Measurements from ENCODE around the gene SLC9A9.

Gene SLC9A9

GRCh38 chr3:143597774-143598652 is 250.3 kb downstream of the SLC9A9 start:
- DNase-seq (ENCODE audit: low spot score): no peak

DNA sequence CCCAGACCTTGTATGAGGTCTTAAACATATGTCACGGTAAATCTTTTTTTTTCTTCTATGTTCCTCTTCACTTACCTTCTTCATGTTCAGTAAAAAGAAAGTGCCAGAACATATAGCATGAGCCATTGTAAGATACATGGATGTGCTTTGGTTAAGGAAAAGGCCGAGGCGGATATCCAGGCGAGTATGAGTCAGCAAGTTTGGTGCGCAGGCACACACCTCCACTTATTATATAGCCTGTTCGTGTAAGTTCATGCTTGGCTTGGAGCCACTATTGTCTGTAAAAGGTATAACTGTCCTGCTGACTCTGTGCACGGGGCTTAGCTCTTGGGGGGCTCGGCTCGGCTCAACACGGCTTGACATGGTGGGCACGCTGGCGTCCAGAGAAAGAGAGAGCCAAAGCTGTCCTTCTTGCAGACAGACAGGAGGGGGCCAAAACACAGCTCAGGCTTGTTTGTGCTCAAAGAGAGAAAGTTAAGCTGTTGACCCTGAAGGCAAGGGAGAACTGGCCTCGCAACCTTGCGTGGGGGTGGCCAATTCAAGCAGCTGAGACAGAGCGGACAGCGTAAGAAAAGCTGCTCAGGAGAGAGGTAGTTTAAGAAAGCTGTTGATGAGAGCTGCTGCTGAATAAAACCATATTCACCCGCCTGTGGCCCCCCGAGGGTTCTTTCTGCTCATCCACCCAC is 251.2 kb downstream of the SLC9A9 start:
- DNase-seq (ENCODE audit: low spot score): no peak

GRCh38 chr3:143595456-143596077 is 252.7 kb downstream of the SLC9A9 start:
- DNase-seq (ENCODE audit: low spot score): no peak

DNA sequence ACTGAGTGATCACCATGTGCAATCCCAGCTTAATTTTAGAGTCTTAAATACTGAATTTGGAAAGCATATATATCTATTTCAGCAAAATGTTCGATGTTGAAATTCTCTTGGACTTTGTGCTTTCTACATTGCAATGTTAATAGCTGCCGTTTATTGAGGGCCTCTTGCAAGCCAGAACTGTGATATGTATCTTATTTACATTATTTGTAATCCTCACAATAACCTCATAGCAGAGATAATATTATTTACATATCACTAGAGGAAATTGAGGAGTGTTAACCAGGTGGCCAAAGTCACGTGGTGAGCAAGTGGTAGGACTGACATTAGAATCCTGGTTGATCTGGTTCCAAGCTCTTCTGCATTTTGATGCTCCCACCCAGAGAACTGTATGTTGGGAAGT is 254.1 kb downstream of the SLC9A9 start:
- DNase-seq (ENCODE audit: low spot score): no peak

DNA sequence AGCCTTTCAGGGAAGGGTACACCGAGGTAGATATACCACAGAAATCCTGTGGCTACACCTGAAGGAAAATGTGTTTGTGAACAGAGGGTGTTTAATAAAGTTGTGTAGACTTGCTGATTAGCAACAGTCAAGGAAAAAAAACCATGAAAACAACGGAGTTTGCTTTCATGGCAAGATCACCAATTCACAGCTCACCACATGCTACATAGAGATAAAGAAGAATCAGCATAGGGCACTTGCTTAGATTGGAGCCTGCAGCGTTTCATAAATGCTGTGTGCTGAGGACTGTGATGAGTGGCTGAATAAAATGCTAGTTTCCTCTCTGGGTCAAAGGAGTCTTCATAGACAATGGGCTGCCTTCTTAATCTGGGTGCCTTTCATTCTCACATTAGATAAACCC is 257.6 kb downstream of the SLC9A9 start:
- DNase-seq (ENCODE audit: low spot score): no peak

GRCh38 chr3:143586576-143586975 is 261.7 kb downstream of the SLC9A9 start:
- DNase-seq (ENCODE audit: low spot score): no peak

GRCh38 chr3:143585720-143586456 is 262.4 kb downstream of the SLC9A9 start:
- DNase-seq (ENCODE audit: low spot score): no peak

DNA sequence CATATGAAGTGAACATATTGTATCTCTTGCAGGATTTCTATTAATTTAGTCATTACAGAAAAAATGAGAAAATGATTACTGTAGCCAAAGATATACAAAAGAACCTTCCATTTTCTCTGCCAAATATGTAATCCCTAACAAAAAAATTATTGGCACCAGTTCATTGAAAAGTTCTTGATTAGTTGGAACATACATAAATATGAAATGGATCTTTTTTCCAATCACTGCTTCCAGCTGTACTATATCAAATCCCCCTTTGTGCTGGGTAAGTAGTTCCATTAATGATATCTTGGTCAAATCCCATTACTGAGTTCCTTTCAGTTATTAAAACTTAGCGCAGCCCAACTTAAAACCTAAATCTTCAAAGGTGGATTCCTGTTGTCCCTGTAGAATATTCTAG is 263.8 kb downstream of the SLC9A9 start:
- DNase-seq (ENCODE audit: low spot score): no peak

GRCh38 chr3:143581972-143582722 is 266.1 kb downstream of the SLC9A9 start:
- DNase-seq (ENCODE audit: low spot score): no peak

- no peak for DNase-seq (ENCODE audit: low spot score)
These were observed 269.3 kb downstream of the SLC9A9 start for GRCh38 chr3:143578810-143579435.

DNA sequence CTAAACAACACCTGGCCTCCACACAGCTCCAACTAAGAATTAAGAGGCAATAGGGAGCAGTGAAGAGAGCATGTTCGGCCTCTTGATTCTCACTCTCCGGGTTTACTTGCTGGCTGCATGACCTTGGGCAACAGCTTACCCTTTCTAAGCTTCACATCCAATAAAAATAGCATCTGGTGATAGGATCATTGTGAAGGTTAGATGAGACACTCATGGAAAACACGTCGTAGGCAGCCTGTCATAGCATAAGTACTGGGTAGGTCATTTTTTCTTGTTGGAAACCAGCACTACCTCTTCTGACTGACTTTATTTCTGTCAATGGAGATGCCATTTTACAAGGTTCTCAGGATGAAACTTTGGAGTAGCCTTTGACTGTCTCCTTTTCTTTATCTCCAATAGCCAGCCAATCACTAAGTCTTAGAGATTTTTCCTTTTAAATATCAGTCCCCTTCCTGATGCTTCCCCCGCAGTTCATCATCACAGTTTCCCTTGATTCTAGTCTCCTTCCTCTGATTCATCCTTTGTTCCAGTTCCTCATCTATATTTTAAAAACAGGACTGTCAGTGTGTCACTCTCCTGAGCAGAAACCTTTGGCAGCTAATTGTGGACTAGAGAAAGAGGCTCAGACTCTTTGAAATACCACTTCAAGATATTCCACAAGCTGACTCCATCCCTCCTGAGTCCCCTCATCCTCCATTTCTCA is 271.5 kb downstream of the SLC9A9 start:
- no peak for DNase-seq (ENCODE audit: low spot score)

DNA sequence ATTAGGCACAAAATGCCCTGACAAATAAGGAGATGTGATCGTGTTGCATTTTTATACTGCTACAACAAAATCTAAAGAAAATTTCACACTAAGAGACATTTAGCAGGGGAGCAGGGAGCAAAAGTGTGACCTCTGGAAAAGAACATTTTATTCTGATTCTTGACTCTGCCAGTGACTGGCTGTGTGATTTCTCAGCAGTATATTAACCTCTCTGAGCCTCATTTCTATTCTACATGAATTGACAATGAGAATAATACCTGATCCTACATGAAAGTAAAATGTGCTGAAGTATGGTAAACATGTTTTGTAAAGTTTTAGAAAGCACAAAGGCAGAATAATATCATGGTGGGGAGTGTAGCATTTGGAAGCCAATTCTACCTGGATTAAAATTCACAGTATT is 273.3 kb downstream of the SLC9A9 start:
- no peak for DNase-seq (ENCODE audit: low spot score)

GRCh38 chr3:143573610-143574303 is 274.5 kb downstream of the SLC9A9 start:
- DNase-seq (ENCODE audit: low spot score): no peak

GRCh38 chr3:143571548-143571947 is 276.7 kb downstream of the SLC9A9 start:
- no peak for DNase-seq (ENCODE audit: low spot score)

DNA sequence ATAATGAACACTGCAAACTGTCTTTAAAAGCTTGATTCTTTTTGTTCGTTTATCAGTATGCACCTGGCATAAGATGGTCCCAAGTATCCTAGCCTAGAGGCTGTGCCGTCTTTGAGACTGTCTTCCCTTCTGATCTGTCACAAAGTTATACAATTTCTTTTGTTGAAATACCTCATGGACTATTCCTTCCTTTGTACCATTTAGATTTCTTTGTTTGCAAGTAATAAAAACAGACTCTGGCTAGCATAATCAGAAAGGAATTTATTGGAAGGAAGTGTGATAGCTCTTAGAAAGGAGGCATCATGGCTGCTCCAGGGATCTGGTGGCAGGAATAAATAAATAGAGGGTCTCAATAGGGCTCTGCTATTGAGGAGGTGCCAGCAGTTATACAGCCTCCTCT is 280.4 kb downstream of the SLC9A9 start:
- no peak for DNase-seq (ENCODE audit: low spot score)

DNA sequence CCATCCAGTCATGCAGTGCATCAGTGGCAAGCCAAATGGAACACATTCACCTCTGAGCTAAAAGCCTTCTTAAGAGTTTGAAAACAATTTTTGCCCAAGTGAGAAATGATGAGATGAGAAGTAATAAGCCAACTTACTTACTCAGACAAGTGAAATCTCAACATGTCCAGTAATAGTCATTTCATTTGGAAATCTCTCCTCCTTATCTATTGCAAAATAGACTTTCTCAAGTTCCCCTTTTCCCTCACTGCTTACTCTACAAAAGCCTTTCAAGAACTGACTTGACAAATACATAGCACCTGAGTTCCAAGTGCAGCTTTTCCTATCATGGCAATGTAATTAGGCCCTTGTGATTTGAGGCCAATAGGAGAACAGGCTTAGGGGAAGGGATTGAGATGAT is 282.3 kb downstream of the SLC9A9 start:
- DNase-seq (ENCODE audit: low spot score): no peak

- no peak for DNase-seq (ENCODE audit: low spot score)
These were observed 284.5 kb downstream of the SLC9A9 start for GRCh38 chr3:143563786-143564185.

DNA sequence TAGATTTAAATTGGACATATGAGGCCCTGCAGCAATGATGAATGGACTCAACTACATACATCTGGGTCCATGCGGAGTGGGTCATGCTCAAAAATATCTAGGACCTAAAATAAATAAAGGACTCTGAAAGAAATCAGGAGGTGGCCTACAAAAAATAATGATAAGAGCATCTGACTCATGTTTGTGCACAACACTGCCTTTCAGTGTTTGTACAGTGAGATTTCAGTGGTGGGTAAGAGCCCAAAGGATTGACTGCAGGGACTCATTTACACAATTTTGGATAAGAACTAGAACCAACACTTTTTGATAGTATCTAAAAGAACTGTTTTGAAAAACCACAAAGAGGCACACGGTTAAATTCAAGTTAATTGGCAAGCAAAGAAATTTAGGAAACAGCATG is 285.5 kb downstream of the SLC9A9 start:
- DNase-seq (ENCODE audit: low spot score): no peak

DNA sequence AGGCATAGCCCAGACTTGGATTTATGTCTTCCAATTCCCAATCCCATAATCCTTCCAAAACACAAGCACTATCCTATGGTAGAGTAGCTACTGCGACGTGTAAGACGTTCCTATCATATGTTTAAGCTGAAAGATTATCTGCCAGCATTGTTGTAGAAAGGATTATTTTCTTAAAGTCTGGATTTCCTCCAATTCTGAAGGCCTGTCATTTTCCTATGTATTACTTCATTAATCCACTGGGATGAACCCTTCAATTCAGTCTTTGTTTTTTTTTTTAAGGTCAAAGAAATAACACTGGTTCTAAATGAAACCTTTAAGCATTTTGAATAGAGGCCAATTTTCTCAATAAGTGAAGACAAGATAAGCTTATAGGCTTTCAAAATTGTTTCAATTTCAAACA is 289.0 kb downstream of the SLC9A9 start:
- no peak for DNase-seq (ENCODE audit: low spot score)

- DNase-seq (ENCODE audit: low spot score): no peak
These were observed 295.4 kb downstream of the SLC9A9 start for GRCh38 chr3:143552851-143553250.

All from left forelimb (tissue), 1 donor.